DND-41 (cell line): Measurements from ENCODE around the gene PGM5.

Experiments used
- ATAC-seq: fragments of 200-7000 bp; cut with Tn5 transposase; 3 replicates; pipeline ENCODE4 v1.9.1; 2021; ENCODE audit warnings: low read depth; ENCODE audit not compliant: insufficient read depth
- DNase-seq: peaks from one replicate; pipeline ENCODE4 v3.0.0-alpha.2; 2020
- H2AFZ ChIP-seq: 2 replicates; pipeline ENCODE4 v1.6.0; 2012; ENCODE audit warnings: low read depth, low read length
- H3K27ac ChIP-seq: 2 replicates; pipeline ENCODE4 v1.5.1; 2012; ENCODE audit warnings: low read length, inconsistent platforms
- H3K27me3 ChIP-seq: fragments of 200-600 bp; sonication (generic); 2 replicates; pipeline ENCODE4 v1.6.0; 2012; ENCODE audit warnings: low read length, mild to moderate bottlenecking, inconsistent platforms; ENCODE audit not compliant: insufficient read depth, poor library complexity
- H3K36me3 ChIP-seq: 2 replicates; pipeline ENCODE4 v1.5.1; 2012; ENCODE audit warnings: low read length, inconsistent platforms; ENCODE audit not compliant: insufficient read depth
- H3K4me1 ChIP-seq: 2 replicates; pipeline ENCODE4 v1.5.1; 2012; ENCODE audit warnings: mild to moderate bottlenecking, low read length; ENCODE audit not compliant: insufficient read depth
- H3K4me2 ChIP-seq: 2 replicates; pipeline ENCODE4 v1.6.0; 2012; ENCODE audit warnings: mild to moderate bottlenecking, moderate library complexity, low read length, inconsistent platforms; ENCODE audit not compliant: insufficient read depth
- H3K4me3 ChIP-seq, 2 experiments: fragments of 200-600 bp in 1 of 2; shearing (Covaris generic) in 1 of 2; 2 replicates each; pipeline ENCODE4 v1.5.1; 2012 to 2016; ENCODE audit warnings: inconsistent platforms in 2 of 2, low read length in 2 of 2, mild to moderate bottlenecking in 2 of 2, low read depth in 1 of 2, moderate library complexity in 1 of 2
- H3K79me2 ChIP-seq: 2 replicates; pipeline ENCODE4 v1.6.0; 2012; ENCODE audit warnings: low read length, inconsistent platforms; ENCODE audit not compliant: insufficient read depth
- H3K9ac ChIP-seq: 2 replicates; pipeline ENCODE4 v1.6.0; 2012; ENCODE audit warnings: low read depth, mild to moderate bottlenecking, inconsistent platforms, low read length, moderate library complexity
- H3K9me3 ChIP-seq: 2 replicates; pipeline ENCODE4 v1.5.1; 2012; ENCODE audit warnings: low read length, moderate library complexity, mild to moderate bottlenecking, inconsistent platforms; ENCODE audit not compliant: insufficient read depth, severe bottlenecking
- H4K20me1 ChIP-seq: 2 replicates; pipeline ENCODE4 v1.6.0; 2012; ENCODE audit warnings: low read length; ENCODE audit not compliant: insufficient read depth
- CTCF ChIP-seq: IDR thresholded peaks from 2 replicates; pipeline ENCODE4 v1.5.1; 2012; ENCODE audit warnings: borderline replicate concordance, low read length, moderate library complexity, mild to moderate bottlenecking; ENCODE audit not compliant: poor library complexity, severe bottlenecking; ENCODE audit errors: extremely low read depth
- EZH2 ChIP-seq: IDR thresholded peaks from 3 replicates; pipeline ENCODE4 v1.6.1; 2012; ENCODE audit warnings: borderline replicate concordance, low read depth, mild to moderate bottlenecking, moderate library complexity, low read length, inconsistent platforms; ENCODE audit not compliant: severe bottlenecking

Gene PGM5

GRCh38 chr9:68547417-68547816 lies 191.0 kb downstream of the PGM5 start:
- H3K27ac ChIP-seq: no peak overlapping the region
- TF ChIP-seq EZH2 (no peak), CTCF (no peak)
- no peak for DNase-seq

GRCh38 chr9:68548241-68548640 lies 191.8 kb downstream of the PGM5 start:
- no peaks in the 10 kb centered on the region for H3K27me3 ChIP-seq
- no peaks in the 10 kb centered on the region for H3K36me3 ChIP-seq
- H3K27ac ChIP-seq: no peak overlapping the region
- H3K9me3 ChIP-seq: no peaks in the 10 kb centered on the region
- H3K9ac ChIP-seq: no peak overlapping the region
- H3K79me2 ChIP-seq: no peaks in the 10 kb centered on the region
- TF ChIP-seq CTCF (no peak), EZH2 (no peak)
- ATAC-seq: no peak
- H3K4me2 ChIP-seq: no peak overlapping the region
- H2AFZ ChIP-seq: no peak overlapping the region
- H3K4me1 ChIP-seq: no peaks in the 10 kb centered on the region
- no peaks in the 10 kb centered on the region for H4K20me1 ChIP-seq
- H3K4me3 ChIP-seq: no peak overlapping the region
- no peak for DNase-seq

More at GRCh38 chr9:68547417-68547816, 191.0 kb downstream of the PGM5 start:
- Histone ChIP-seq H3K4me2 (no peak overlapping the region), H3K9me3 (no peaks in the 10 kb centered on the region), H3K4me3 (no peak overlapping the region), H3K27me3 (no peaks in the 10 kb centered on the region), H3K79me2 (no peaks in the 10 kb centered on the region), H2AFZ (no peak overlapping the region), H4K20me1 (no peaks in the 10 kb centered on the region), H3K36me3 (no peaks in the 10 kb centered on the region), H3K9ac (no peak overlapping the region), H3K4me1 (no peaks in the 10 kb centered on the region)
- ATAC-seq: no peak

GRCh38 chr9:68551191-68551590 lies 194.8 kb downstream of the PGM5 start:
- Histone ChIP-seq H3K79me2 (no peaks in the 10 kb centered on the region), H3K27ac (no peak overlapping the region), H3K36me3 (no peaks in the 10 kb centered on the region), H3K9me3 (no peaks in the 10 kb centered on the region), H3K4me2 (no peak overlapping the region), H4K20me1 (no peaks in the 10 kb centered on the region), H3K4me1 (no peaks in the 10 kb centered on the region), H2AFZ (no peak overlapping the region), H3K27me3 (no peaks in the 10 kb centered on the region), H3K4me3 (no peak overlapping the region), H3K9ac (no peak overlapping the region)
- ATAC-seq (no peak), DNase-seq (no peak)
- TF ChIP-seq EZH2: no peak
- TF ChIP-seq CTCF: no peak
